Pancreas (tissue), 10 donors: ENCODE data around the gene ARF1. TPM values are rescaled to one million over a fixed set of nuclear protein-coding genes. Genes with fewer than 3 reads are reported as not detected.

Source experiments
- ATAC-seq, 4 donors: fragments of 200-7000 bp; cut with Tn5 transposase; one replicate each; pipeline versions ENCODE4 v1.8.0 to v1.9.1; 2020; ENCODE audit warnings: mild to moderate bottlenecking in 4 of 4, moderate library complexity in 4 of 4
- DNase-seq, 6 donors: peaks; one replicate each; pipeline ENCODE4 v3.0.0-alpha.2; 2020
- FAIRE-seq: peaks from 2 replicates; lab custom pipeline; 2012; peaks lifted over from hg19 to GRCh38; lab: Jason Lieb, UNC
- H3K27ac ChIP-seq, 4 donors: fragments of 200-600 bp; sonication (generic); 1 replicate in 3 of 4; 2 replicates in 1 of 4; pipeline versions ENCODE4 v1.5.0 to v1.8.0; 2020
- H3K27me3 ChIP-seq, 4 donors: fragments of 200-600 bp; one replicate each; pipeline ENCODE4 v1.8.0; 2021
- H3K36me3 ChIP-seq, 3 donors: fragments of 200-600 bp; sonication (generic) in 1 of 3; one replicate each; pipeline versions ENCODE4 v1.5.0 to v1.8.0; 2020 to 2021
- H3K4me1 ChIP-seq, 3 donors: fragments of 200-600 bp; one replicate each; pipeline ENCODE4 v1.8.0; 2021
- H3K4me3 ChIP-seq, 4 donors: fragments of 200-600 bp; sonication (generic) in 2 of 4; one replicate each; pipeline versions ENCODE4 v1.5.0 to v1.8.0; 2020 to 2021
- H3K9me3 ChIP-seq, 4 donors: fragments of 200-600 bp; one replicate each; pipeline ENCODE4 v1.8.0; 2021
- CTCF ChIP-seq, 4 donors: fragments of 200-600 bp; sonication (generic) in 3 of 4; IDR thresholded peaks; one replicate each; pipeline versions ENCODE4 v1.5.0 to v1.8.0; 2021; ENCODE audit warnings: antibody characterized with exemption in 4 of 4
- WGBS, 2 donors: extraction: QIAGEN DNeasy Blood & Tissue Kit; methylation state at CpG; one replicate each; pipeline ENCODE4 v1.1.7; 2013; 5-methylcytosine and 5-hydroxymethylcytosine counted together
- intact Hi-C, 3 donors: fragments of 100-400 bp; cut with DNase I; formaldehyde crosslinking; loops; one replicate each; pipeline versions ENCODE4 v1.11.1 to v1.14.2; 2022
- polyA plus RNA-seq, 2 donors: library from polyadenylated mRNA; stranded (reverse); fragments of 200-250 nt; gene quantifications; one replicate each; pipeline ENCODE4 v1.2.3, GENCODE V29; 2013
- total RNA-seq, 6 donors: library from RNA; stranded (reverse); fragmentation: NEBNext Ultra II Directional in 4 of 6; extraction: Animal tissue kit (Norgen Biotek cat#: 25700) in 4 of 6; gene quantifications; one replicate each; pipeline versions ENCODE4 v1.2.1 to v1.2.4, GENCODE V29; 2021 to 2023
- donor health status: healthy with polysubstance abuse.
- donor health status: DM: no; HTN: no; CAD: no; lungs with moderate emphysema.
- donor health status: DM: no; HTN: no; CAD: no.
- donor health status: control.
- donor health status: control.
- donor health status: Bipolar disorder and iron deficiency.
- donor health status: DM: yes; HTN: yes; CAD: no.
- donor health status: DM: no; HTN: no; CAD: no.
- donor health status: DM: no; HTN: no; CAD: no.
- donor health status: DM: yes; HTN: yes; CAD: no.

ARF1 gene
- total and polyA plus RNA-seq, 8 donors: 160 to 251 (median 205) TPM

- Histone ChIP-seq H3K27me3 (no peaks in the 10 kb centered on the region), H3K4me3 (no peak overlapping the region), H3K9me3 (no peaks in the 10 kb centered on the region), H3K4me1 (no peaks in the 10 kb centered on the region), H3K36me3 (no peaks in the 10 kb centered on the region), H3K27ac (no peak overlapping the region)
- FAIRE-seq (no peak), DNase-seq (no peak), ATAC-seq (no peak)
- intact Hi-C loops: no loop called here
- 44 to 48% methylated on average over 2 of the region's 2 CpGs for WGBS, 2 donors
- TF ChIP-seq CTCF (IDR thresholded peaks at IDR 0.05): no peak
Observed at GRCh38 chr1:228070173-228070572, 12.3 kb upstream of the ARF1 start.

- 55 to 67% methylated on average over 3 of the region's 3 CpGs for WGBS, 2 donors
- no peak for TF ChIP-seq CTCF (IDR thresholded peaks at IDR 0.05)
- no peaks in the 10 kb centered on the region for H3K27me3 ChIP-seq
- H3K4me3 ChIP-seq: no peak overlapping the region
- intact Hi-C loops: no loop called here
- DNase-seq (no peak), FAIRE-seq (no peak), ATAC-seq (no peak)
- no peaks in the 10 kb centered on the region for H3K36me3 ChIP-seq
- no peak overlapping the region for H3K27ac ChIP-seq
- no peaks in the 10 kb centered on the region for H3K9me3 ChIP-seq
- no peaks in the 10 kb centered on the region for H3K4me1 ChIP-seq
Observed at GRCh38 chr1:228070851-228071250, 11.7 kb upstream of the ARF1 start.

- H3K27ac ChIP-seq: no peak overlapping the region
- H3K36me3 ChIP-seq: no peaks in the 10 kb centered on the region
- DNase-seq: peak in 1 of 6 donors; percentile 44
- no peaks in the 10 kb centered on the region for H3K27me3 ChIP-seq
- intact Hi-C loops: no loop called here
- no peaks in the 10 kb centered on the region for H3K4me1 ChIP-seq
- FAIRE-seq: no peak
- no peaks in the 10 kb centered on the region for H3K9me3 ChIP-seq
- H3K4me3 ChIP-seq: no peak overlapping the region
- TF ChIP-seq CTCF (IDR thresholded peaks at IDR 0.05): no peak
- WGBS, 2 donors: 32 to 43% methylated on average over 7 of the region's 7 CpGs
- ATAC-seq: peak in 1 of 4 donors; percentile 31
Observed at GRCh38 chr1:228071839-228072657, 10.5 kb upstream of the ARF1 start.

GRCh38 chr1:228072658-228073043 is 9.9 kb upstream of the ARF1 start:
- Histone ChIP-seq H3K27me3 (no peaks in the 10 kb centered on the region), H3K27ac (no peak overlapping the region), H3K4me1 (no peaks in the 10 kb centered on the region), H3K9me3 (no peaks in the 10 kb centered on the region), H3K36me3 (no peaks in the 10 kb centered on the region), H3K4me3 (no peak overlapping the region)
- TF ChIP-seq CTCF (IDR thresholded peaks at IDR 0.05): no peak
- DNase-seq: peak in 1 of 6 donors; percentile 49
- intact Hi-C loops: no loop called here
- 45 to 61% methylated on average over 5 of the region's 5 CpGs for WGBS, 2 donors
- ATAC-seq: peak in 1 of 4 donors; percentile 6
- FAIRE-seq: no peak
